HepG2 (cell line): ENCODE measurements around the gene WAS.
"Not testable (repeated sequence)": the region's sequence is repeated elsewhere in the genome, so short reads cannot be mapped to it uniquely, and the experiment has no call there.

Experiments
- ATF7 ChIP-seq, 2 experiments: fragments of 450-650 bp in 1 of 2; sonication (generic) in 1 of 2; formaldehyde crosslinking in 1 of 2; IDR thresholded peaks; 2 replicates each; pipeline versions ENCODE4 v1.4.0 to v1.6.1; 2016 to 2020; ENCODE audit warnings: antibody characterized with exemption in 1 of 2, mild to moderate bottlenecking in 1 of 2, missing genetic modification reagents in 1 of 2
- CTCF ChIP-seq: sonication (generic); formaldehyde crosslinking; IDR thresholded peaks from 2 replicates; pipeline ENCODE4 v1.5.0; 2020; ENCODE audit warnings: mild to moderate bottlenecking, missing genetic modification reagents, moderate library complexity
- ELF1 ChIP-seq: sonication (generic); formaldehyde crosslinking; IDR thresholded peaks from 2 replicates; pipeline ENCODE4 v1.4.0; 2020; ENCODE audit warnings: missing genetic modification reagents
- FOXJ3 ChIP-seq: sonication (generic); formaldehyde crosslinking; IDR thresholded peaks from 2 replicates; pipeline ENCODE4 v1.4.0; 2020; ENCODE audit warnings: missing genetic modification reagents, mild to moderate bottlenecking, borderline replicate concordance
- IRF2 ChIP-seq: IDR thresholded peaks from 2 replicates; pipeline ENCODE4 v1.6.1; 2018; ENCODE audit warnings: missing genetic modification reagents, missing compliant biosample characterization
- KLF16 ChIP-seq, 2 experiments: sonication (generic) in 1 of 2; formaldehyde crosslinking in 1 of 2; IDR thresholded peaks; 2 replicates each; pipeline versions ENCODE4 v1.6.1 to v1.8.0; 2016 to 2023; ENCODE audit warnings: missing genetic modification reagents in 2 of 2, missing compliant biosample characterization in 1 of 2
- MXI1 ChIP-seq: IDR thresholded peaks from 3 replicates; pipeline ENCODE4 v1.6.1; 2012; ENCODE audit warnings: low read depth, low read length, inconsistent platforms, borderline replicate concordance
- MYC ChIP-seq: sonication (generic); formaldehyde crosslinking; IDR thresholded peaks from 2 replicates; pipeline ENCODE4 v1.9.0; 2021; ENCODE audit warnings: missing genetic modification reagents, borderline replicate concordance
- USF2 ChIP-seq, 2 experiments: sonication (generic) in 1 of 2; formaldehyde crosslinking in 1 of 2; IDR thresholded peaks; 2 replicates each; pipeline versions ENCODE4 v1.5.1 to v1.6.1; 2011 to 2020; ENCODE audit warnings: borderline replicate concordance in 1 of 2, low read depth in 1 of 2, low read length in 1 of 2, mild to moderate bottlenecking in 1 of 2, missing genetic modification reagents in 1 of 2, moderate library complexity in 1 of 2
- ZBTB33 ChIP-seq: sonication (generic); formaldehyde crosslinking; IDR thresholded peaks from 2 replicates; pipeline ENCODE4 v1.4.0; 2020; ENCODE audit warnings: missing genetic modification reagents
- ZBTB8A ChIP-seq: sonication (generic); formaldehyde crosslinking; IDR thresholded peaks from 2 replicates; pipeline ENCODE4 v1.4.0; 2020; ENCODE audit warnings: mild to moderate bottlenecking, low read depth, missing genetic modification reagents, borderline replicate concordance
- ZNF274 ChIP-seq: sonication (generic); formaldehyde crosslinking; IDR thresholded peaks from 2 replicates; pipeline ENCODE4 v1.5.1; 2020; ENCODE audit warnings: mild to moderate bottlenecking, missing genetic modification reagents
- ZNF567 ChIP-seq: sonication (generic); formaldehyde crosslinking; IDR thresholded peaks from 2 replicates; pipeline ENCODE4 v1.8.1; 2023; ENCODE audit warnings: mild to moderate bottlenecking, missing genetic modification reagents, borderline replicate concordance
- ZNF777 ChIP-seq: sonication (generic); formaldehyde crosslinking; IDR thresholded peaks from 2 replicates; pipeline ENCODE4 v1.4.0; 2020; ENCODE audit warnings: missing genetic modification reagents

- not testable (repeated sequence) for TF ChIP-seq ZNF567; CTCF (CRISPR knock-in tag); ELF1 (CRISPR knock-in tag); ZBTB8A; MXI1; ATF7 (IDR thresholded peaks at IDR 0.05); ATF7 (CRISPR knock-in tag; IDR thresholded peaks at IDR 0.05); ZBTB33 (CRISPR knock-in tag); MYC; ZNF274 (CRISPR knock-in tag); FOXJ3 (CRISPR knock-in tag); IRF2 (CRISPR knock-in tag); ZNF777 (CRISPR knock-in tag); USF2 (IDR thresholded peaks at IDR 0.05; ENCODE audit: low read depth, low read length); USF2 (CRISPR knock-in tag; IDR thresholded peaks at IDR 0.05; ENCODE audit: borderline replicate concordance); KLF16 (CRISPR knock-in tag; IDR thresholded peaks at IDR 0.05)
Measured at GRCh38 chrX:48668187-48668586, 15.4 kb upstream of the WAS start.
